K562 (cell line): ENCODE results near the gene PRDM2. TPM values are rescaled to one million over a fixed set of nuclear protein-coding genes. Genes with fewer than 3 reads are reported as not detected.

ENCODE experiments used
- EP300 ChIP-seq: IDR thresholded peaks from 2 replicates; pipeline ENCODE4 v1.6.1; 2012; ENCODE audit warnings: low read length, improper control_type of control experiment
- JUNB ChIP-seq: fragments of 450-650 bp; formaldehyde crosslinking; conservative IDR thresholded peaks from 2 replicates; pipeline ENCODE4 v1.4.0; 2020; ENCODE audit warnings: mild to moderate bottlenecking
- MCM7 ChIP-seq, 2 experiments: fragments of 450-650 bp; IDR thresholded peaks; 2 replicates each; pipeline ENCODE4 v1.6.1; 2016 to 2018
- RERE ChIP-seq: sonication (generic); formaldehyde crosslinking; IDR thresholded peaks from 2 replicates; pipeline ENCODE4 v1.8.0; 2023; ENCODE audit warnings: missing genetic modification reagents, mild to moderate bottlenecking, borderline replicate concordance
- ZBTB11 ChIP-seq, 3 experiments: fragments of 200-800 bp in 1 of 3; fragments of 250-450 bp in 1 of 3; fragments of 450-650 bp in 1 of 3; sonication (Bioruptor Pico) in 1 of 3; sonication (Bioruptor generic) in 1 of 3; formaldehyde crosslinking in 1 of 3; IDR thresholded peaks; 2 replicates each; pipeline versions ENCODE4 v1.6.1 to v1.8.0; 2016 to 2022; ENCODE audit warnings: mild to moderate bottlenecking in 2 of 3, missing genetic modification characterization in 2 of 3, missing compliant biosample characterization in 1 of 3, moderate library complexity in 1 of 3
- ZNF551 ChIP-seq: fragments of 250-450 bp; sonication (Bioruptor Pico); IDR thresholded peaks from 2 replicates; pipeline ENCODE4 v1.5.0; 2021; ENCODE audit warnings: mild to moderate bottlenecking, moderate library complexity
- polyA plus RNA-seq, 8 experiments: library from polyadenylated mRNA; depleted of rRNA in 4 of 8; stranded (reverse) in 5 of 8; unstranded in 3 of 8; fragments of >200 nt; fragmentation: Nextera tagmentation in 2 of 8; fragmentation: Illumina TruSeq in 1 of 8; extraction: Ambion mirVana in 2 of 8; extraction: Trizol in 1 of 8; gene quantifications; 2 replicates each; pipeline versions ENCODE4 v1.2.1 to v1.2.3, GENCODE V29; 2011 to 2014; ENCODE audit warnings: inconsistent platforms in 1 of 8, missing spikeins in 1 of 8
- total RNA-seq, 7 experiments: library from RNA; depleted of rRNA in 6 of 7; stranded (reverse); fragments of >200 nt in 6 of 7; fragmentation: Illumina TruSeq in 2 of 7; extraction: Trizol in 2 of 7; gene quantifications; 2 replicates each; pipeline versions ENCODE4 v1.2.1 to v1.2.3, GENCODE V29; 2011 to 2021; ENCODE audit warnings: low replicate concordance in 1 of 7

PRDM2 gene
- total and polyA plus RNA-seq, 9 of the 15 experiments (the other 6 are each of a cell fraction or from before 2014, with no cell fraction given), result 5.4 to 27.6 (median 12.5) TPM

GRCh38 chr1:13722808-13723360 is 22.9 kb downstream of the PRDM2 start (continued):
- TF ChIP-seq ZBTB11 (CRISPR knock-in tag; IDR thresholded peaks at IDR 0.05) (no peak), RERE (CRISPR knock-in tag) (no peak), JUNB (CRISPR knock-in tag) (no peak), MCM7 (IDR thresholded peaks at IDR 0.05) (no peak), EP300 (no peak), ZNF551 (CRISPR knock-in tag) (no peak)
- TF ChIP-seq, all 486 proteins: peak for 0
